MM.1S (cell line): Measurements from ENCODE around the gene DTD1.

Source experiments
- CTCF ChIP-seq: fragments of 300-600 bp; sonication (generic); IDR thresholded peaks from 2 replicates; pipeline ENCODE4 v1.5.1; 2016; ENCODE audit warnings: antibody characterized with exemption, low read length, mixed read lengths
- EZH2 ChIP-seq: fragments of 300-600 bp; sonication (generic); optimal IDR thresholded peaks from 2 replicates; pipeline ENCODE3; 2017; ENCODE audit warnings: low read depth, mild to moderate bottlenecking, antibody characterized with exemption, low read length, mixed read lengths

GRCh38 chr20:18689557-18689956 lies 101.7 kb downstream of the DTD1 start:
- TF ChIP-seq CTCF (no peak), EZH2 (no peak)
